Thoracic aorta (tissue), 2 donors: ENCODE results near the gene PCBP3. TPM values are rescaled to one million over a fixed set of nuclear protein-coding genes. Genes with fewer than 3 reads are reported as not detected.

Experiments used
- ATAC-seq: fragments of 150-250 bp; one replicate; pipeline ENCODE4 v1.8.0; 2017; ENCODE audit warnings: low read depth; ENCODE audit not compliant: insufficient number of reproducible peaks, low FRiP score
- DNase-seq: peaks from one replicate; pipeline ENCODE4 v3.0.0-alpha.2; 2020; ENCODE audit warnings: low spot score
- H3K27ac ChIP-seq, 2 donors: fragments of 200-600 bp; sonication (generic); 1 replicate in 1 of 2; 2 replicates in 1 of 2; pipeline ENCODE4 v1.5.1; 2016; ENCODE audit warnings: mild to moderate bottlenecking in 2 of 2, moderate library complexity in 2 of 2
- H3K27me3 ChIP-seq: fragments of 200-600 bp; sonication (generic); replicated peaks from 2 replicates; pipeline ENCODE4 v1.6.0; 2016; ENCODE audit warnings: mild to moderate bottlenecking; ENCODE audit not compliant: insufficient read depth
- H3K36me3 ChIP-seq: fragments of 200-600 bp; sonication (generic); one replicate; pipeline ENCODE4 v1.5.1; 2016
- H3K4me1 ChIP-seq, 2 donors: fragments of 200-600 bp; sonication (generic); 1 replicate in 1 of 2; 2 replicates in 1 of 2; pipeline versions ENCODE4 v1.5.1 to v1.6.0; 2016; ENCODE audit warnings: low read depth in 2 of 2, mild to moderate bottlenecking in 1 of 2; ENCODE audit not compliant: control insufficient read depth in 1 of 2
- H3K4me3 ChIP-seq: fragments of 200-600 bp; sonication (generic); 2 replicates; pipeline ENCODE4 v1.5.1; 2016; ENCODE audit warnings: mild to moderate bottlenecking
- H3K9me3 ChIP-seq: fragments of 200-600 bp; sonication (generic); 2 replicates; pipeline ENCODE4 v1.5.1; 2016
- CTCF ChIP-seq: fragments of 200-600 bp; sonication (generic); IDR thresholded peaks from one replicate; pipeline ENCODE4 v1.5.1; 2019; ENCODE audit warnings: antibody characterized with exemption
- total RNA-seq, 2 donors: library from RNA; depleted of rRNA; stranded (reverse); fragments of >200 nt; gene quantifications; one replicate each; pipeline versions ENCODE4 v1.1.0 to v1.2.3, GENCODE V29; 2016

PCBP3 gene
- total RNA-seq, 2 donors from 2014 or later, result 4.5 to 28.4 TPM

GRCh38 chr21:45944601-45945000 is 301.1 kb downstream of the PCBP3 start:
- Histone ChIP-seq H3K4me3 (no peak overlapping the region), H3K9me3 (no peaks in the 10 kb centered on the region), H3K4me1 (peaks cover 0 to 6% of the 10 kb centered on the region in 2 donors), H3K36me3 (no peaks in the 10 kb centered on the region), H3K27ac (no peak overlapping the region), H3K27me3 (no peaks in the 10 kb centered on the region)
- DNase-seq, result no peak
- no peak for ATAC-seq
- TF ChIP-seq CTCF, result no peak

GRCh38 chr21:45945066-45945867 is 301.7 kb downstream of the PCBP3 start:
- no peak for ATAC-seq
- Histone ChIP-seq H3K4me1 (peaks cover 5 to 13% of the 10 kb centered on the region in 2 donors), H3K4me3 (no peak overlapping the region), H3K27me3 (no peaks in the 10 kb centered on the region), H3K27ac (no peak overlapping the region), H3K9me3 (no peaks in the 10 kb centered on the region), H3K36me3 (no peaks in the 10 kb centered on the region)
- no peak for DNase-seq
- TF ChIP-seq CTCF, result no peak

DNA sequence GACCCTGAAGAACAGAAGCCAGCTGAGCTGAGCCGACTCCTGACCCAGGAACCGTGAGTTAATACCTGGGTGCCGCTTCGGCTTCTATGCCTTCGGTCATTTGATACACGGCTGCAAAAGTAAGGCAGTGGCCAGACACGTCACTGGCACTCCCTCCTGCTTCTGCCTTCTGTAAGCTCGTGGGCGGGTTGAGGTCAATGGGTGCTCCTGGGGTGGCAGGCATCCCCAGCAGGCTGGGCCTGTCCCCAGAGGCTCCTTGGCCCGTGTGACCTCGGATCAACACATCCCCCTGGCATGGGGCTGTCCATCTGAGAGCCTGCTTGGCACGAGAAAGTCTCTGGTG is 302.3 kb downstream of the PCBP3 start:
- ATAC-seq, result no peak
- H3K27ac ChIP-seq, result no peak overlapping the region
- H3K4me3 ChIP-seq, result no peak overlapping the region
- no peaks in the 10 kb centered on the region for H3K27me3 ChIP-seq
- H3K9me3 ChIP-seq, result no peaks in the 10 kb centered on the region
- no peaks in the 10 kb centered on the region for H3K36me3 ChIP-seq
- H3K4me1 ChIP-seq, result peaks cover 7 to 19% of the 10 kb centered on the region in 2 donors
- no peak for DNase-seq
- no peak for TF ChIP-seq CTCF

DNA sequence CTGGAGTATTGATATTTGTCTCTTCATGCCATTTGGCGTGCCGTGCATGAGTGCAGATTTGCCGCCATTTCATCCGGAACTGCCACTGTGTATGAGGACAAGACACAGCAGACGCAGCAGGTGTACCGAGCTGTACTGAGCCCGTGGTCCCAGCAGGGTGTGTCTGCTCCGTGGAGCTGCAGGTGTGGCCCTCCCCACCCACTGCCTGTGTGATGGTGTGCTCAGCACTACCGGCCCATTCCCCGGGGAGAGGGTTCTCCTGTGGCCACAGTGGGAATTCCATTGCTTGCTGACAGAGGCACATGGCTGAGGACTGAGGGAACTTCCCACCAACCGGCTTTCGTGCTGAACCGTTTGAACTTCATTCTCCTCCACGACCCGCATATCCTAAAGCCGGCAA is 303.8 kb downstream of the PCBP3 start:
- H3K36me3 ChIP-seq, result no peaks in the 10 kb centered on the region
- H3K9me3 ChIP-seq, result no peaks in the 10 kb centered on the region
- H3K4me3 ChIP-seq, result no peak overlapping the region
- H3K27ac ChIP-seq, result no peak overlapping the region
- no peak for TF ChIP-seq CTCF
- DNase-seq, result no peak
- H3K27me3 ChIP-seq, result no peaks in the 10 kb centered on the region
- no peak for ATAC-seq
- peaks cover 11 to 27% of the 10 kb centered on the region in 2 donors for H3K4me1 ChIP-seq

- Histone ChIP-seq H3K4me3 (no peak overlapping the region), H3K36me3 (no peaks in the 10 kb centered on the region), H3K27ac (no peak overlapping the region), H3K27me3 (no peaks in the 10 kb centered on the region), H3K4me1 (peaks cover 12 to 29% of the 10 kb centered on the region in 2 donors), H3K9me3 (no peaks in the 10 kb centered on the region)
- DNase-seq (no peak), ATAC-seq (no peak)
- TF ChIP-seq CTCF, result no peak
These were observed 304.3 kb downstream of the PCBP3 start for GRCh38 chr21:45947716-45948255.
